Measurements from ENCODE around the gene KCNK2. TPM values are rescaled to one million over a fixed set of nuclear protein-coding genes. Genes with fewer than 3 reads are reported as not detected.

The KCNK2 gene
- total RNA-seq, 4 donors from 2014 or later: 0.34 to 5.6 (median 3.9) TPM

DNA sequence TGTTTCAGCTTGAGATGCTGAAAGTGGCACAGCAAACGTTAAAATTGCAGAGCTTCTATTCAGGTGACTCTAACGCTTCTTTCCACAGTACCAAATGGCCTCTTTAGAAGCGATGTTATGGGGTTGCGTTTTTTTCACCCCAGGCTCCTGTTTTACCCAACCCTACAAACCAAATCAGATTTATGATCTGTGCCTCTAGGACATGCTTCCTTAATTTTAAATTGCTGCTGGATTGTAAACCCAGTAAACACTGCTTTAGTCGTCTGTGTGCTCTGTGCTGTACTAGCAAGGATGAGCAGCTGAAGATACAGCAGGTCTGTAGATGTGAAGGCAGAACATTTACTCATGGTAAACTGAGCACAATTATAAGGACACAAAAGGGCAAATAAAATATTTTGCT is 13.0 kb downstream of the KCNK2 start:
- intact Hi-C loops (cut with DNase I; ENCODE audit: low total_unique reads): no loop called here
- TF ChIP-seq, protein P1, sequence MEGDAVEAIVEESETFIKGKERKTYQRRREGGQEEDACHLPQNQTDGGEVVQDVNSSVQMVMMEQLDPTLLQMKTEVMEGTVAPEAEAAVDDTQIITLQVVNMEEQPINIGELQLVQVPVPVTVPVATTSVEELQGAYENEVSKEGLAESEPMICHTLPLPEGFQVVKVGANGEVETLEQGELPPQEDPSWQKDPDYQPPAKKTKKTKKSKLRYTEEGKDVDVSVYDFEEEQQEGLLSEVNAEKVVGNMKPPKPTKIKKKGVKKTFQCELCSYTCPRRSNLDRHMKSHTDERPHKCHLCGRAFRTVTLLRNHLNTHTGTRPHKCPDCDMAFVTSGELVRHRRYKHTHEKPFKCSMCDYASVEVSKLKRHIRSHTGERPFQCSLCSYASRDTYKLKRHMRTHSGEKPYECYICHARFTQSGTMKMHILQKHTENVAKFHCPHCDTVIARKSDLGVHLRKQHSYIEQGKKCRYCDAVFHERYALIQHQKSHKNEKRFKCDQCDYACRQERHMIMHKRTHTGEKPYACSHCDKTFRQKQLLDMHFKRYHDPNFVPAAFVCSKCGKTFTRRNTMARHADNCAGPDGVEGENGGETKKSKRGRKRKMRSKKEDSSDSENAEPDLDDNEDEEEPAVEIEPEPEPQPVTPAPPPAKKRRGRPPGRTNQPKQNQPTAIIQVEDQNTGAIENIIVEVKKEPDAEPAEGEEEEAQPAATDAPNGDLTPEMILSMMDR (IDR thresholded peaks at IDR 0.05): no peak
- no peak for TF ChIP-seq POLR2A (IDR thresholded peaks at IDR 0.05)
- H3K4me3 ChIP-seq (ENCODE audit: low read depth, poor library complexity, severe bottlenecking): no peak overlapping the region
- DNase-seq (ENCODE audit: low spot score in 2 of 2): no peak
- WGBS, 2 donors: 54 to 60% methylated on average over 5 of the region's 5 CpGs

DNA sequence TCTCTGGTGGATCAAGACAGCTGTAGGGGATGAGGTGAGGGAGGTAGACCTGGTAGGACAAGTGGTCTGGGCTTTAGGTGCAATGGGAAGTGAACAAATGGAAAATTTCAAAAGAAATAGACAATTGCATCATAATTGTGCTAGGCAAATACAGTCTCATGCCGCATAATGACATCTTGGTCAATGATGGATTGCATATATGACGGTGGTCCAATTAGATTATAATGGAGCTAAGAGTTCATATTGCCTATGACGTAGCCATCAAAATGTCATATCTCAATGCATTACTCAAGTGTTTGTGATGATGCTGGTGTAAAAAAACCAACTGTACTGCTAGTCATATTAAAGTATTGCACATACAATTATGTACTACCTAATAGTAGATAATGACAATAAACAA is 19.0 kb downstream of the KCNK2 start:
- H3K4me3 ChIP-seq (ENCODE audit: low read depth, poor library complexity, severe bottlenecking): no peak overlapping the region
- TF ChIP-seq POLR2A (IDR thresholded peaks at IDR 0.05): no peak
- TF ChIP-seq, protein P1 (IDR thresholded peaks at IDR 0.05): no peak
- WGBS, 2 donors: 75 to 78% methylated on average over 3 of the region's 3 CpGs
- no peak for DNase-seq (ENCODE audit: low spot score in 2 of 2)
- intact Hi-C loops (cut with DNase I; ENCODE audit: low total_unique reads): no loop called here

DNA sequence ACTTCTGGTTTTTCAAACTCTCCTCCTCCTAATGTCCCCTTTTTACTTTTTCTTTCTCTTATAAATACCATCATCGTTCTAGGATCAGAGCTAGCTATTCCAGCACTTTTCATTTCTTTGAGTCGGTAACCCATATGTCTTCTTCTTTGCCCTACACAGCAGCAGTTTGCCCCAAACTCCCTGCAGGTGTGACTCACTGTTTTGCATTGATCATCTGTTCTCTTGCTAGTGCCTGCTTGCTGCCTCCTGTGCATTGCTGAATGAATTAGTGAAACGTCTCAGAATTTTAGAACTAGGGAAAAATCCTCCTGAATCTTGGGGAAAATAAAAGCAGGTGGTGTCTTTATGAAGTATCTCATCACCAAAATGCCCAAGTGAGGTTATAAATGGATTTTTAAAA is 21.7 kb downstream of the KCNK2 start:
- no peak for TF ChIP-seq POLR2A (IDR thresholded peaks at IDR 0.05)
- TF ChIP-seq, protein P1 (IDR thresholded peaks at IDR 0.05): no peak
- H3K4me3 ChIP-seq (ENCODE audit: low read depth, poor library complexity, severe bottlenecking): no peak overlapping the region
- no peak for DNase-seq (ENCODE audit: low spot score in 2 of 2)
- intact Hi-C loops (cut with DNase I; ENCODE audit: low total_unique reads): no loop called here
- WGBS, 2 donors: 44 to 46% methylated on average over 3 of the region's 3 CpGs

DNA sequence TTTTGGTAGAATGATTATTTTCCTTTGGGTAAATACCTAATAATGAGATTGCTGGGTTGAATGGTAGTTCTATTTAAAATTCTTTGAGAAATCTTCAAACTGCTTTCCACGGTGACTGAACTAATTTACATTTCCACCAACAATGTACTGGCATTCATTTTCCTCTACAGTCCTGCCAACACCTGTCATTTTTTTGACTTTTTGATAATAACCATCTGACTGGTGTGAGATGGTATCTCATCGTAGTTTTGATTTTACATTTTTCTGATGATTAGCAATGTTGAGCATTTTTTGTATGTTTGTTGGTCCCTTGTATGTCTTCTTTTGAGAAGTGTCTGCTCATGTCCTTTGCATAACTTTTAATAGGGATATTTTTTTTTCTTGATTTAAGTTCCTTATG is 23.5 kb downstream of the KCNK2 start:
- no peak for DNase-seq (ENCODE audit: low spot score in 2 of 2)
- WGBS, 2 donors: 70 to 78% methylated on average over 2 of the region's 2 CpGs
- H3K4me3 ChIP-seq (ENCODE audit: low read depth, poor library complexity, severe bottlenecking): no peak overlapping the region
- no peak for TF ChIP-seq POLR2A (IDR thresholded peaks at IDR 0.05)
- TF ChIP-seq, protein P1 (IDR thresholded peaks at IDR 0.05): no peak
- intact Hi-C loops (cut with DNase I; ENCODE audit: low total_unique reads): no loop called here

DNA sequence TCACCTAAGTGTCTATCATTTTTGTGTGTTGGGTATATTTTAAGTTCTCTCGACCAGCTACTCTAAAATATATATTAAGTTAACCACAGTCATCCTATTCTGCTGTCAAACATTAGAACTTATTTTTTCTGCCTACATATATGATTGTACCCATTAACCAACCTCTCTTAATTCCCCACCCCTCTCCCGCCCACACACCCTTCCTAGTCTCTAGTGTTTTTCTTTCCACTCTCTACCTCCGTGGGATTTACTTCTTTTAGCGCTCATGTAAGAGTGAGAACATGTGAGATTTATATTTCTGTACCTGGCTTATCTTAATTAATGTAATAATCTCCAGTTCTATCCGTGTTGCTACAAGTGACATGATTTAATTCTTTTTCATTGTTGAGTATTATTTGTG is 26.6 kb downstream of the KCNK2 start:
- DNase-seq (ENCODE audit: low spot score in 2 of 2): no peak
- no peak overlapping the region for H3K4me3 ChIP-seq (ENCODE audit: low read depth, poor library complexity, severe bottlenecking)
- intact Hi-C loops (cut with DNase I; ENCODE audit: low total_unique reads): no loop called here
- TF ChIP-seq, protein P1 (IDR thresholded peaks at IDR 0.05): no peak
- TF ChIP-seq POLR2A (IDR thresholded peaks at IDR 0.05): no peak
- 75 to 79% methylated on average over 5 of the region's 5 CpGs for WGBS, 2 donors

DNA sequence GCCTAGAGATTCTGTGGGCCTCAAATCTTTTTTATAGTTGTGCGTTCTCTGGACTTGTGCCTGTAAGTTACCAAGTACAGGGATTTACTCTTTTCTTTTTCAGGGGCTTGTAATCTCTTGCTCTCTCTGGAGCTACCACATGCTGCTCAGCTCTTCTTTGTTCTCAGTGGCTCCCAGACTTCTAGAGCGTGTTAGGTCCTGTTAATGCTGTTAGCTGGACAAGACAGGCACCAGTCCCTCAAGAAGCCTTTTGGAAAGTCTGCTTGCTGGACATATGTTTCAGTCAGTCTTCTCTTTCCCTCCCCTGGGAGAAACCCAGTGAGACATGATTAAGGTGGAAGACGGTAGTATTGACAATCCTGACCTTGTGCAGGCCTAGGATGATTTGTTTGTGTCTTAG is 29.4 kb downstream of the KCNK2 start:
- intact Hi-C loops (cut with DNase I; ENCODE audit: low total_unique reads): no loop called here
- TF ChIP-seq, protein P1 (IDR thresholded peaks at IDR 0.05): no peak
- no peak for TF ChIP-seq POLR2A (IDR thresholded peaks at IDR 0.05)
- DNase-seq (ENCODE audit: low spot score in 2 of 2): no peak
- 90 to 92% methylated on average over 3 of the region's 3 CpGs for WGBS, 2 donors
- no peak overlapping the region for H3K4me3 ChIP-seq (ENCODE audit: low read depth, poor library complexity, severe bottlenecking)

All from lower leg skin (tissue), 4 donors.